ENCODE measurements around the gene OAF.

OAF gene

GRCh38 chr11:120199613-120200012, 11.2 kb upstream of the OAF start:
- in situ Hi-C loops (cut with MboI; ENCODE audit: low sequenced_read_pairs), result no loop called here

GRCh38 chr11:120200677-120201076, 10.2 kb upstream of the OAF start:
- in situ Hi-C loops (cut with MboI; ENCODE audit: low sequenced_read_pairs), result no loop called here

- in situ Hi-C loops (cut with MboI; ENCODE audit: low sequenced_read_pairs), result no loop called here
These were observed 9.2 kb upstream of the OAF start for GRCh38 chr11:120201653-120202052.

DNA sequence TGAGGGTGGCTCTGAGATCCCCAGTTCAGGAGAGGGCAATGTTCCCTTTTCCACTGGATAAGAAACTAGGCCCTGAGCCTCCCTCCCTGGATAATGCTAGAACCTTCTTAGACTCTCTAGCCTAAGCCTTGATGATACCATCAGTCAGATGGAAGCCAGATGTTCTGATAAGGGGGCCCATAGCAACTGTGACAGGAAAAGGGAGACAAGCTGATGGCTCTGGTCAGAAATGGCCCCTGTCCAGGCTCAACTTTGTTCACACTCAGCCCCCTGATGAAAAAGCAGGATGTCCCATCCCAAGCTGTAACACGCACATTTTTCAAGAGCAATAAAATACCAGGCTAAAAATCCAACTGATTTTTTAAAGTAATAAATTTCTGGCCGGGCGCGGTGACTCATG, 7.2 kb upstream of the OAF start:
- in situ Hi-C loops (cut with MboI; ENCODE audit: low sequenced_read_pairs), result no loop called here

DNA sequence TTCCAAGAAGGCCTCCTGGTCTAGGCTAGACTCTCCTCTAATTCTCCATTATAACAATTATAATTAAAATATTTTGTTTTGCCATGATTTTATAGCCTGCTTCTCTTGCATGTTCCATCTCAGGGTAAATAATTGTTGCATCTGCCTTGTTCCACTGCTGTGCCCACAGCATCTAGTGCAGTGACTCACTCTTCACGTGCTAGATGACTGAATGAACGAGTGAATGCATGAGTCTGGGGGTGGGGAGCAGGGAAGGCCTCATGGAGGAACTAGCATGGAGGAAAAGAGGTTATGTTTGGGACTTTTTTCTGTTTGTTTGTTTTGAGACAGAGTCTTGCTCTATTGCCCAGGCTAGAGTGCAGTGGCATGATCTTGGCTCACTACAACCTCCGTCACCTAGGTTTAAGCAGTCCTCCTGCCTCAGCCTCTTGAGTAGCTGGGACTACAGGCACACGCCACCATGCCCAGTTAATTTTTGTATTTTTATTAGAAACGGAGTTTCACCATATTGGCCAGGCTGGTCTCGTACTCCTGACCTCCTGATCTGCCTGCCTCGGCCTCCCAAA, 5.2 kb upstream of the OAF start:
- in situ Hi-C loops (cut with MboI; ENCODE audit: low sequenced_read_pairs), result no loop called here

- in situ Hi-C loops (cut with MboI; ENCODE audit: low sequenced_read_pairs), result no loop called here
These were observed 3.3 kb upstream of the OAF start for GRCh38 chr11:120207512-120207911.

GRCh38 chr11:120208001-120208441, 2.8 kb upstream of the OAF start:
- in situ Hi-C loops (cut with MboI; ENCODE audit: low sequenced_read_pairs), result no loop called here

DNA sequence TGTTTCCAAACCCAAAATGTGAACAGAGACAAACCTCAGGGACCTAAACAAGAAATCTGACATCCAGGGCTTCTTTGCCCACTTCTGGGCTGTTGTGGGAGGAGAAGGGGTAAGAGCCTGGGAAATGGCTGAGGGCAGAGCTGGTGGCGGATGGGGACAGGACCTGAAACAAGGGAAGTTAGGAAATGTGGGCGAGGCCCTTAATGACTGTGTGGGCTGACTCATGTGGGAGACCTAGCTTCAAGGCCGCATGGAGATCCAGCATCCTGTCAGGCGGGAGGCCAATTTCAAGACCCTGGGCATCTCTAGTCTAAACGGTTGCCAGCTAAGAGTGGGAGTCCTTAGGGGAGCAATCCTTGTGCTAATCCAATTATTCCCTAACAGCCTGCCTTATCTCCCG, 2.1 kb upstream of the OAF start:
- in situ Hi-C loops (cut with MboI; ENCODE audit: low sequenced_read_pairs), result no loop called here

GRCh38 chr11:120209746-120210625, 846 bp upstream of the OAF start:
- in situ Hi-C loops (cut with MboI; ENCODE audit: low sequenced_read_pairs), result no loop called here

- in situ Hi-C loops (cut with MboI; ENCODE audit: low sequenced_read_pairs), result no loop called here
These were observed 858 bp downstream of the OAF start for GRCh38 chr11:120211522-120212258.

DNA sequence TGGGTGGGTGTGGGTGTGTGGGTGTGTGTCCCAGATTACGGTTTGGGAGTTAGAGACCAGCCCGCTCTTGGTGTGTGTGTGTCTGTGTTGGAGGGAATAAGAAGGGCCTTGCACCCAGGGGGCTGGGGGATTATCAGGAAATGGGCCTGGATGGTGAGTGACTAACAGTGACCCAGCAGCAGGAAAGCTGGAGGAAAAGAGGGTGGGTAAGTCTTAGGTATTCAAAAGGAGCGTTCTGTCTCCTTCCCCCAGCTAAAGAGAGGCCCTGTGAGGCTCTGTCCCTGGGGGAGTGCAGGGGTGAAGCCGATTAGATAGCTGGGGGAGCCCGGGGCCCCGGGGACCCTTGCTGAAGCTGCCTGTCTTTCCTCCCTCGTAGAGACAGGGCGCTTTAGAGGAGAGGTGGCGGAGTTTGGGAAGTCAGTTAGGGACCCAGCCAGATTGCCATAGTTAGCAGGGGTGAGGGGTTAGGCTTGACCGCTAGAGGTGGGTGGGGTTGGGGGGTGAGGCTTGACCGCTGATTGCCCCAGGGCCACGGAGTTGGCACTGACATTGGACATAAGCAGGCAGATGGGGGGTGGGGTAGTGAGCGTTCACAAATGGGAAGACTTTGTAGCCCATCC, 1.5 kb downstream of the OAF start:
- in situ Hi-C loops (cut with MboI; ENCODE audit: low sequenced_read_pairs), result no loop called here

GRCh38 chr11:120212926-120213325, 2.1 kb downstream of the OAF start:
- in situ Hi-C loops (cut with MboI; ENCODE audit: low sequenced_read_pairs), result no loop called here

- in situ Hi-C loops (cut with MboI; ENCODE audit: low sequenced_read_pairs), result no loop called here
These were observed 3.7 kb downstream of the OAF start for GRCh38 chr11:120214581-120214980.

GRCh38 chr11:120215634-120216033, 4.8 kb downstream of the OAF start:
- in situ Hi-C loops (cut with MboI; ENCODE audit: low sequenced_read_pairs), result no loop called here

GRCh38 chr11:120216426-120217102, 5.7 kb downstream of the OAF start:
- in situ Hi-C loops (cut with MboI; ENCODE audit: low sequenced_read_pairs), result no loop called here

- in situ Hi-C loops (cut with MboI; ENCODE audit: low sequenced_read_pairs), result no loop called here
These were observed 6.7 kb downstream of the OAF start for GRCh38 chr11:120217526-120217925.

DNA sequence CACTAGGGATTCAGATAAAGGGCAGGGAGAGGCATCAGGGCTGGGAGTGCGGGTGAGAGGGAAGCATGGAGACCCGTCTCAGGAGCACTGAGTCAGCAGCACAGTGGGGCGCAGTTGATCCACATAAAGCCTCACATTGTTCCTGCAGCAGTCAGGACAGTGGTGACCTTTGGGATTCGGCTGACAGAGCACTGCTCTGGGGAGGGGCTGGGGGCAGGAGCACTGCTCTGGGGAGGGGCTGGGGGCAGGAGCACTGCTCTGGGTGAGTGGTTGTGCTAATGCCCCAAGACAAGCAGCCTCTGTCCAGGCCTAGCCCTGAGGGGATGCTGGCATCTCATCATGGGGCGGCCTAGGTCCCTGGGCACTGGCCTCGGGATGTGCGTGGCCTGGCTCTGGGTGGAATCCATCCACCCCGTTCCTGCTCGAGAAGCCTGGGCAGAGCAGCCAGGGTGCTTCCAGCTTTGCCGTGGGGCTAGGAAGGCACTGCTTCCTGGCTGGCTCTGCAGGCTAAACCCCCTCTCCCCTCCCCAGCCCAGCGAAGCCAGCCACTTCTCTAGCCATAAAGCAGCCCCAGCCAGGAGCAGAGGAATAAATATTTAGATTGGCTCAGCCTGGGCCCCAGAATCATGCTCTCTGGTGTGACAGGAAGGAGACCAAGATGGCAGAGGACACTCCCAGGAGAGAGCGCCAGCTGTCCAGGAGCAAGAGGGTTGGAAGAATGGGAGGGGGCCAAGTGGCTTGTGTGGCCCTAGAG, 7.3 kb downstream of the OAF start:
- in situ Hi-C loops (cut with MboI; ENCODE audit: low sequenced_read_pairs), result no loop called here

DNA sequence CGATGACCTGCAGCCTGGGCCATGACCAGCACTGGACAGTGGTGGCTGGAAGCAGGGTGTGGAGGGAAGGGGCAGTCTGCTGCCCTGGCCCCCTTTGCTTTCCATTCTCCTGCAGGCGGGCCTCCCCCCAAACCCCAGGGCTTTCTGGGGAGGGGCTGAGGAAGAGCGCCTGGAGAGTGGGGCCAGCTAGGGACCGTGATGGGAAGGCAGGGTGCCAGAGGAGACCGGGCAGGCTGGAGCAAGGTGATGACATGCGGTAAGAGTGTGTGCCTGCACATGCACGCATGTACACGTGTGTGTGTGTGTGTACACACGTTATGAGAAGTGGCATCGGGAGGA, 7.8 kb downstream of the OAF start:
- in situ Hi-C loops (cut with MboI; ENCODE audit: low sequenced_read_pairs), result no loop called here

- in situ Hi-C loops (cut with MboI; ENCODE audit: low sequenced_read_pairs), result no loop called here
These were observed 8.6 kb downstream of the OAF start for GRCh38 chr11:120219232-120219937.

All from HL-60/S4 treated with phorbol 12-myristate 13-acetate at 8.2 ng/mL for 4 days and 3 days (cell line).